Uterus (tissue), 2 donors: Measurements from ENCODE around the gene DPY19L2.
"Not testable (repeated sequence)": the region's sequence is repeated elsewhere in the genome, so short reads cannot be mapped to it uniquely, and the experiment has no call there.

ENCODE experiments used
- CTCF ChIP-seq, 4 experiments: fragments of 200-600 bp in 2 of 4; fragments of 450-650 bp in 2 of 4; sonication (generic) in 2 of 4; IDR thresholded peaks; one replicate each; pipeline ENCODE4 v1.5.1; 2016 to 2019; ENCODE audit warnings: antibody characterized with exemption in 4 of 4, mild to moderate bottlenecking in 2 of 4, moderate library complexity in 1 of 4
- POLR2A ChIP-seq, 2 donors: fragments of 450-650 bp; IDR thresholded peaks; one replicate each; pipeline ENCODE4 v1.6.1; 2016; ENCODE audit warnings: antibody characterized with exemption in 2 of 2, mild to moderate bottlenecking in 1 of 2, moderate library complexity in 1 of 2

GRCh38 chr12:63655543-63656257, 12.6 kb downstream of the DPY19L2 start:
- TF ChIP-seq CTCF, POLR2A (IDR thresholded peaks at IDR 0.05): not testable (repeated sequence)
